Kidney (tissue), 14 donors: ENCODE results near the gene PLEKHM2. TPM values are rescaled to one million over a fixed set of nuclear protein-coding genes. Genes with fewer than 3 reads are reported as not detected.

Experiments used
- DNase-seq, 5 donors: peaks; one replicate each; pipeline ENCODE4 v3.0.0-alpha.2; 2013 to 2020
- FAIRE-seq: peaks from 2 replicates; lab custom pipeline; 2012; peaks lifted over from hg19 to GRCh38; lab: Jason Lieb, UNC
- H3K27ac ChIP-seq, 2 donors: one replicate each; pipeline ENCODE4 v1.7.0; 2013; ENCODE audit warnings: low read depth in 2 of 2, low read length in 2 of 2, inconsistent platforms in 1 of 2
- H3K27me3 ChIP-seq: one replicate; pipeline ENCODE4 v1.7.1; 2013; ENCODE audit warnings: low read length, inconsistent platforms; ENCODE audit not compliant: control insufficient read depth, insufficient read depth
- H3K36me3 ChIP-seq, 3 donors: one replicate each; pipeline versions ENCODE4 v1.7.0 to v1.7.1; 2013; ENCODE audit warnings: low read length in 3 of 3, control low read depth in 1 of 3, inconsistent platforms in 1 of 3; ENCODE audit not compliant: insufficient read depth in 3 of 3, control insufficient read depth in 2 of 3
- H3K4me1 ChIP-seq, 3 donors: one replicate each; pipeline versions ENCODE4 v1.7.0 to v1.7.1; 2013; ENCODE audit warnings: low read length in 3 of 3, inconsistent platforms in 1 of 3, low read depth in 1 of 3; ENCODE audit not compliant: control insufficient read depth in 2 of 3, insufficient read depth in 2 of 3
- H3K4me3 ChIP-seq, 3 donors: one replicate each; pipeline versions ENCODE4 v1.7.0 to v1.8.1; 2013; ENCODE audit warnings: low read length in 3 of 3, control low read depth in 1 of 3, inconsistent platforms in 1 of 3
- H3K9ac ChIP-seq, 3 donors: one replicate each; pipeline versions ENCODE4 v1.7.0 to v1.7.1; 2013; ENCODE audit warnings: low read length in 3 of 3, control low read depth in 1 of 3, inconsistent platforms in 1 of 3
- H3K9me3 ChIP-seq, 3 donors: one replicate each; pipeline versions ENCODE4 v1.7.0 to v1.7.1; 2013; ENCODE audit warnings: low read length in 3 of 3, control low read depth in 1 of 3, inconsistent platforms in 1 of 3; ENCODE audit not compliant: control insufficient read depth in 2 of 3, insufficient read depth in 1 of 3
- intact Hi-C: fragments of 100-400 bp; cut with DNase I; formaldehyde crosslinking; loops from one replicate; pipeline ENCODE4 v1.11.1; 2022
- polyA plus RNA-seq: library from polyadenylated mRNA; stranded (reverse); fragments of 350-450 nt; fragmentation: Illumina TruSeq; extraction: RNeasy Lipid Tissue Mini Kit (QIAGEN cat#74804); gene quantifications from one replicate; pipeline ENCODE4 v1.2.3, GENCODE V29; 2014; ENCODE audit warnings: low read depth, low replicate concordance; ENCODE audit not compliant: insufficient read depth
- total RNA-seq: library from RNA; stranded (reverse); fragmentation: NEBNext Ultra II Directional; extraction: Animal tissue kit (Norgen Biotek cat#: 25700); gene quantifications from one replicate; pipeline ENCODE4 v1.2.1, GENCODE V29; 2021
- TF ChIP-seq, protein P1 (sequence below): IDR thresholded peaks from 3 replicates; pipeline ENCODE4 v1.5.1; 2012; ENCODE audit warnings: mild to moderate bottlenecking, moderate library complexity, borderline replicate concordance; ENCODE audit not compliant: insufficient read depth; ENCODE audit errors: extremely low read depth
- donor health status: control.
- donor health status: control.
- donor health status: control.
- donor health status: control.
- donor health status: control.
- donor health status: DM: yes; HTN: yes; CAD: no.
- donor health status: Normal renal cell carcinoma (clear cell type).

PLEKHM2 gene
- total and polyA plus RNA-seq, 2 donors from 2014 or later, result 21.7 to 65.7 TPM

DNA sequence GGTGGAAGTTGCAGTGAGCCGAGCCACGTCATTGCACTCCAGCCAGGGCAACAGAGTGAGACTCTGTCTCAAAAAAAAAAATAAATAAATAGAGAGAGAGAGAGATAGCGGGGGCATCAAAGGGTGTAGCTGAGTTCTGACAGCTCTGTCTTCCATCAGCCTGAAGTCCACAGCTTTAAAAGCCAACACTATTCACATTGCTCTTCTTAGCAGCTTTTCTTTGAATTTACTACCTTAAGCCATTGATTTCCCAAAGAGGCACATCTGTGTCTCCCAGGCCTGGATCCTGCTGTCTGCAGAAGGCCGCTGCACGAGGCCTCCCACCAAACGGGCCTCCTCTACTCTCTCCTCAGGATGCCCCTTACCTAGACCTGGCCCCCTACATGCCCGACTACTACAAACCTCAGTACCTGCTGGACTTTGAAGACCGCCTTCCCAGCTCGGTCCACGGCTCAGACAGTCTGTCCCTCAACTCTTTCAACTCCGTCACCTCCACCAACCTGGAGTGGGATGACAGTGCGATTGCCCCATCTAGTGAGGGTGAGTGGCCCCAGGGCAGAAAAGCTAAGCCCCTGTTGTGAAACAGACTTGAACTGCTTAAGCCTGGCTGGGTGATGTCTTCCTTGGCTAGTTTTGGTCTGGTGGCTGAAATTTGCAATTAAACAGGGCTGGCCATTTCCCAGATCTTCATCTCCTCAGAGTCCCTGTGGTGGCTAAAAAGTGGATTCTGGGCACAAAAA, 35.4 kb downstream of the PLEKHM2 start:
- Histone ChIP-seq H3K36me3 (peaks cover 2 to 26% (median 15%) of the 10 kb centered on the region in 3 donors), H3K9ac (no peak overlapping the region), H3K4me1 (peaks cover 0 to 7% (median 0%) of the 10 kb centered on the region in 3 donors), H3K27ac (no peak overlapping the region), H3K27me3 (no peaks in the 10 kb centered on the region), H3K4me3 (no peak overlapping the region), H3K9me3 (no peaks in the 10 kb centered on the region)
- intact Hi-C loops, result no loop called here
- DNase-seq (no peak), FAIRE-seq (no peak)
- TF ChIP-seq, protein P1, sequence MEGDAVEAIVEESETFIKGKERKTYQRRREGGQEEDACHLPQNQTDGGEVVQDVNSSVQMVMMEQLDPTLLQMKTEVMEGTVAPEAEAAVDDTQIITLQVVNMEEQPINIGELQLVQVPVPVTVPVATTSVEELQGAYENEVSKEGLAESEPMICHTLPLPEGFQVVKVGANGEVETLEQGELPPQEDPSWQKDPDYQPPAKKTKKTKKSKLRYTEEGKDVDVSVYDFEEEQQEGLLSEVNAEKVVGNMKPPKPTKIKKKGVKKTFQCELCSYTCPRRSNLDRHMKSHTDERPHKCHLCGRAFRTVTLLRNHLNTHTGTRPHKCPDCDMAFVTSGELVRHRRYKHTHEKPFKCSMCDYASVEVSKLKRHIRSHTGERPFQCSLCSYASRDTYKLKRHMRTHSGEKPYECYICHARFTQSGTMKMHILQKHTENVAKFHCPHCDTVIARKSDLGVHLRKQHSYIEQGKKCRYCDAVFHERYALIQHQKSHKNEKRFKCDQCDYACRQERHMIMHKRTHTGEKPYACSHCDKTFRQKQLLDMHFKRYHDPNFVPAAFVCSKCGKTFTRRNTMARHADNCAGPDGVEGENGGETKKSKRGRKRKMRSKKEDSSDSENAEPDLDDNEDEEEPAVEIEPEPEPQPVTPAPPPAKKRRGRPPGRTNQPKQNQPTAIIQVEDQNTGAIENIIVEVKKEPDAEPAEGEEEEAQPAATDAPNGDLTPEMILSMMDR, result no peak

DNA sequence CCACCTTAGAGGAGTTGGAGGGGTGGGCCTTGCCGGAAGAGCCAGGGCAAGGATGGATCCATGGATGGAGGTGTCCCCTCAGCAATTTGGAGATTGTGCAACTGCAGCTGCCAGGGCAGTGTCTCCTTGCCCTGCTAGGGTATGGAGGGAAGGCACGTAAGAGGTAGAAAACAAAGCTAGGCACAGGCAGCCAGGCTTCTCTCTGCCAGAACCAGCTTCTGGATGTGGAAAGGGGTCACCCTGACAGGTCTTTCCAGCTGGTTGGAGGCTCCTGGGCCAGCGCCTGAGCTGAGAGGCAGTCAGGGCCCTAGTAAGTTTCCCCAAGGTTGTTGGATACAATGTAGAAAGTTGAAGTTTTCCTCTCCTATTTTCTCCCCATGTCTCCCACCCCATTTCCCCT, 36.7 kb downstream of the PLEKHM2 start:
- FAIRE-seq, result no peak
- no peak overlapping the region for H3K27ac ChIP-seq
- no peak overlapping the region for H3K4me3 ChIP-seq
- TF ChIP-seq, protein P1, result no peak
- peaks cover 0 to 2% (median 0%) of the 10 kb centered on the region in 3 donors for H3K4me1 ChIP-seq
- DNase-seq, result no peak
- no peaks in the 10 kb centered on the region for H3K27me3 ChIP-seq
- no peaks in the 10 kb centered on the region for H3K9me3 ChIP-seq
- H3K9ac ChIP-seq, result no peak overlapping the region
- intact Hi-C loops, result no loop called here
- H3K36me3 ChIP-seq, result peaks cover 2 to 30% (median 18%) of the 10 kb centered on the region in 3 donors

GRCh38 chr1:15722411-15722810, 38.3 kb downstream of the PLEKHM2 start:
- TF ChIP-seq, protein P1, result no peak
- no peak overlapping the region for H3K4me3 ChIP-seq
- FAIRE-seq (no peak), DNase-seq (no peak)
- H3K4me1 ChIP-seq, result peaks cover 0 to 2% (median 0%) of the 10 kb centered on the region in 3 donors
- no peaks in the 10 kb centered on the region for H3K9me3 ChIP-seq
- H3K36me3 ChIP-seq, result peaks cover 2 to 39% (median 21%) of the 10 kb centered on the region in 3 donors
- no peaks in the 10 kb centered on the region for H3K27me3 ChIP-seq
- H3K9ac ChIP-seq, result no peak overlapping the region
- intact Hi-C loops, result no loop called here
- no peak overlapping the region for H3K27ac ChIP-seq
